HepG2 (cell line): ENCODE results near the gene MINAR2. TPM values are rescaled to one million over a fixed set of nuclear protein-coding genes. Genes with fewer than 3 reads are reported as not detected.

Source experiments
- ATAC-seq: fragments of 200-7000 bp; cut with Tn5 transposase; 3 replicates; pipeline ENCODE4 v1.9.1; 2020; ENCODE audit warnings: mild to moderate bottlenecking, moderate library complexity
- BruUV-seq: library from RNA; stranded (reverse); fragments of 400-500 nt; replicated peaks from 2 replicates; lab custom pipeline; 2021; lab: Mats Ljungman, UMichigan
- CTCF ChIA-PET: fragments of 300-600 bp; formaldehyde crosslinking; extraction: SDS; loops from one replicate; lab custom pipeline; 2021; ENCODE audit warnings: low total read pairs, inconsistent platforms, low intra/inter-chr PET ratio; lab: Yijun Ruan, JAX
- POLR2A ChIA-PET: fragments of 350-600 bp; sonication (Branson Sonifier 250); formaldehyde crosslinking; loops from one replicate; lab custom pipeline; 2020; ENCODE audit warnings: antibody characterized with exemption, inconsistent platforms; lab: Yijun Ruan, JAX
- DNase-seq: peaks from one replicate; pipeline ENCODE4 v3.0.0-alpha.2; 2015; ENCODE audit warnings: low spot score
- FAIRE-seq: peaks from 3 replicates; lab custom pipeline; 2011; peaks lifted over from hg19 to GRCh38; lab: Jason Lieb, UNC
- H2AFZ ChIP-seq: one replicate; pipeline ENCODE4 v1.6.1; 2011; ENCODE audit warnings: low read length, inconsistent platforms
- H3K27ac ChIP-seq: fragments of 300-600 bp; 3 replicates; pipeline ENCODE4 v1.8.0; 2011; ENCODE audit warnings: mixed run types, mild to moderate bottlenecking, mixed read lengths, low read length, inconsistent platforms; ENCODE audit not compliant: insufficient read depth; ENCODE audit errors: extremely low read length
- H3K27me3 ChIP-seq, 2 experiments: fragments of 200-600 bp in 1 of 2; 2 replicates in 1 of 2; 3 replicates in 1 of 2; pipeline versions ENCODE4 v1.6.0 to v1.8.0; 2011; ENCODE audit warnings: low read length in 2 of 2, mild to moderate bottlenecking in 2 of 2, moderate library complexity in 2 of 2, inconsistent platforms in 1 of 2; ENCODE audit not compliant: insufficient read depth in 2 of 2, control insufficient read depth in 1 of 2
- H3K36me3 ChIP-seq, 2 experiments: fragments of 200-600 bp in 1 of 2; replicated peaks in 1 of 2; 2 replicates in 1 of 2; 3 replicates in 1 of 2; pipeline versions ENCODE4 v1.5.1 to v1.8.0; 2011; ENCODE audit warnings: low read length in 2 of 2, inconsistent platforms in 1 of 2; ENCODE audit not compliant: insufficient read depth in 2 of 2, control insufficient read depth in 1 of 2
- H3K4me1 ChIP-seq: 2 replicates; pipeline ENCODE4 v1.5.1; 2012; ENCODE audit warnings: low read length, inconsistent platforms; ENCODE audit not compliant: insufficient read depth
- H3K4me2 ChIP-seq: 2 replicates; pipeline ENCODE4 v1.6.0; 2011; ENCODE audit warnings: low read depth, low read length, inconsistent platforms
- H3K4me3 ChIP-seq, 3 experiments: fragments of 200-600 bp in 1 of 3; sonication (generic), shearing (Covaris generic) in 1 of 3; replicated peaks in 1 of 3; 2 replicates each; pipeline ENCODE4 v1.5.1; 2011 to 2016; ENCODE audit warnings: low read length in 3 of 3, inconsistent platforms in 2 of 3, low read depth in 2 of 3, mild to moderate bottlenecking in 2 of 3, control low read depth in 1 of 3, mixed read lengths in 1 of 3; ENCODE audit not compliant: insufficient read depth in 1 of 3
- H3K79me2 ChIP-seq: one replicate; pipeline ENCODE4 v1.6.1; 2011; ENCODE audit warnings: low read length, inconsistent platforms; ENCODE audit not compliant: insufficient read depth
- H3K9ac ChIP-seq: 2 replicates; pipeline ENCODE4 v1.6.0; 2011; ENCODE audit warnings: mild to moderate bottlenecking, low read depth, low read length, inconsistent platforms; ENCODE audit not compliant: insufficient read depth
- H3K9me3 ChIP-seq: 2 replicates; pipeline ENCODE4 v1.5.1; 2012; ENCODE audit warnings: mild to moderate bottlenecking, low read length
- H4K20me1 ChIP-seq: 2 replicates; pipeline ENCODE4 v1.6.0; 2011; ENCODE audit warnings: inconsistent platforms, mild to moderate bottlenecking, low read length, moderate library complexity; ENCODE audit not compliant: insufficient read depth
- AGO2 ChIP-seq: fragments of 200-400 bp; formaldehyde crosslinking; optimal IDR thresholded peaks from 2 replicates; pipeline ENCODE3; 2017; ENCODE audit warnings: mild to moderate bottlenecking, low read depth, low read length, moderate library complexity
- GATAD2A ChIP-seq: IDR thresholded peaks from 2 replicates; pipeline ENCODE4 v1.6.1; 2016
- HMG20B ChIP-seq: conservative IDR thresholded peaks from 2 replicates; pipeline ENCODE4 v1.6.1; 2016; ENCODE audit warnings: missing genetic modification reagents, missing compliant biosample characterization
- TBL1XR1 ChIP-seq: fragments of 150-350 bp; IDR thresholded peaks from 2 replicates; pipeline ENCODE4 v1.6.1; 2014; ENCODE audit warnings: borderline replicate concordance, low read length; ENCODE audit not compliant: partially characterized antibody
- ZMYM3 ChIP-seq: sonication (generic); formaldehyde crosslinking; IDR thresholded peaks from 2 replicates; pipeline ENCODE4 v1.5.1; 2020; ENCODE audit warnings: mild to moderate bottlenecking, missing genetic modification reagents
- ZNF619 ChIP-seq: sonication (generic); formaldehyde crosslinking; IDR thresholded peaks from 2 replicates; pipeline ENCODE4 v1.4.0; 2020; ENCODE audit warnings: mild to moderate bottlenecking, missing genetic modification reagents
- WGBS: methylation state at CpG from one replicate; pipeline ENCODE4 v1.1.6; 2017; ENCODE audit warnings: low lambda C conversion rate; 5-methylcytosine and 5-hydroxymethylcytosine counted together
- in situ Hi-C: cut with HindIII; loops from 2 replicates; pipeline ENCODE4 v1.10.0; 2017; ENCODE audit warnings: low pct_unique_long_range_greater_than_20kb; ENCODE audit not compliant: extremely low pct_ligation_motif_present
- intact Hi-C: fragments of 100-400 bp; cut with micrococcal nuclease; formaldehyde crosslinking; loops from one replicate; pipeline ENCODE4 v1.10.0; 2022; ENCODE audit not compliant: unreplicated experiment
- polyA plus RNA-seq, 8 experiments: library from polyadenylated mRNA; depleted of rRNA in 3 of 8; stranded (reverse) in 7 of 8; unstranded in 1 of 8; fragments of >200 nt; fragmentation: Illumina TruSeq in 4 of 8; extraction: Trizol in 4 of 8; gene quantifications; 2 replicates each; pipeline versions ENCODE4 v1.2.1 to v1.2.3, GENCODE V29; 2011 to 2016; ENCODE audit warnings: low read depth in 4 of 8, missing spikeins in 1 of 8, mixed read lengths in 1 of 8; ENCODE audit not compliant: insufficient read depth in 1 of 8
- total RNA-seq, 5 experiments: library from RNA; depleted of rRNA; stranded (reverse); fragments of >200 nt; fragmentation: Illumina TruSeq; extraction: Trizol; gene quantifications; 2 replicates each; pipeline ENCODE4 v1.2.3, GENCODE V29; 2016; ENCODE audit warnings: low read depth in 1 of 5
- TF ChIP-seq, protein P1 (sequence below): sonication (generic); formaldehyde crosslinking; IDR thresholded peaks from 2 replicates; pipeline ENCODE4 v1.5.0; 2020; ENCODE audit warnings: mild to moderate bottlenecking, missing genetic modification reagents, borderline replicate concordance
- TF ChIP-seq, protein P2 (sequence below): sonication (generic); formaldehyde crosslinking; IDR thresholded peaks from 2 replicates; pipeline ENCODE4 v1.5.1; 2020; ENCODE audit warnings: mild to moderate bottlenecking, missing genetic modification reagents, borderline replicate concordance

Gene MINAR2
- total and polyA plus RNA-seq, 2 of the 13 experiments (the other 11 are each of a cell fraction or from before 2014, with no cell fraction given): not detected

DNA sequence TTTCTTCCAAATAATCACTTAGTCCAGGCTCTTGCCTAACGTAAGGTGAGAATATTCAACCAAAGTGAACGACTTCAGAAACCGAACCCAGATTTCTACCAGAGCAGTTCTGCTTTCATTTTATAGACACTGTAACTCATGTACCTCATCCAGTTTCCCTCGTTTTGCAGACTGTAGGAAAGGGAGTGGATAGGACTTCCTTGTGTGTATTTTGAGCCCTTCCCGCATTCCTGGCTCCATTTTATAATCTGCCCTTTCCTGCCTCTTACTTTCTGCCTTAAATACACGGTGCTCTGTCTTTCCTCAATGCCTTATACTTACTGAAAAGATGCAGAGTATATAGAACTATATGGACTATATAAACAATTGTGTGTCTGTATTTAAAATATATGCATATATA lies 20.8 kb downstream of the MINAR2 start:
- Histone ChIP-seq H2AFZ (peak overlapping the region; percentile 54), H3K9ac (no peak overlapping the region), H3K36me3 (no peaks in the 10 kb centered on the region), H3K4me1 (no peaks in the 10 kb centered on the region), H3K9me3 (no peaks in the 10 kb centered on the region), H3K27me3 (no peaks in the 10 kb centered on the region), H4K20me1 (no peaks in the 10 kb centered on the region), H3K4me3 (no peak overlapping the region), H3K4me2 (no peak overlapping the region), H3K79me2 (no peaks in the 10 kb centered on the region), H3K27ac (no peak overlapping the region)
- in situ Hi-C loops: loop anchor here (10.0 kb wide), 2 partner anchors 104 to 1554 kb away; no protein-coding TSS in a partner anchor
- DNase-seq (no peak), ATAC-seq (no peak), FAIRE-seq (no peak)
- no TSS peak for BruUV-seq
- POLR2A ChIA-PET: no interaction called here
- CTCF ChIA-PET: interaction anchor here (2.5 kb wide), 2 partner anchors 104 to 1556 kb away, joined by 11 to 28 read pairs; no protein-coding TSS in a partner anchor
- intact Hi-C loops: loop anchor here (1.0 to 5.0 kb wide), 5 partner anchors 104 to 861 kb away; partner anchors contain the start of gene ADAMTS19
- 42% methylated on average over 6 of the region's 6 CpGs for WGBS
- TF ChIP-seq GATAD2A (CRISPR knock-in tag): no peak
- TF ChIP-seq ZNF619 (CRISPR knock-in tag): no peak
- TF ChIP-seq HMG20B (CRISPR knock-in tag): no peak
- TF ChIP-seq ZMYM3 (CRISPR knock-in tag): no peak
- TF ChIP-seq, protein P1, sequence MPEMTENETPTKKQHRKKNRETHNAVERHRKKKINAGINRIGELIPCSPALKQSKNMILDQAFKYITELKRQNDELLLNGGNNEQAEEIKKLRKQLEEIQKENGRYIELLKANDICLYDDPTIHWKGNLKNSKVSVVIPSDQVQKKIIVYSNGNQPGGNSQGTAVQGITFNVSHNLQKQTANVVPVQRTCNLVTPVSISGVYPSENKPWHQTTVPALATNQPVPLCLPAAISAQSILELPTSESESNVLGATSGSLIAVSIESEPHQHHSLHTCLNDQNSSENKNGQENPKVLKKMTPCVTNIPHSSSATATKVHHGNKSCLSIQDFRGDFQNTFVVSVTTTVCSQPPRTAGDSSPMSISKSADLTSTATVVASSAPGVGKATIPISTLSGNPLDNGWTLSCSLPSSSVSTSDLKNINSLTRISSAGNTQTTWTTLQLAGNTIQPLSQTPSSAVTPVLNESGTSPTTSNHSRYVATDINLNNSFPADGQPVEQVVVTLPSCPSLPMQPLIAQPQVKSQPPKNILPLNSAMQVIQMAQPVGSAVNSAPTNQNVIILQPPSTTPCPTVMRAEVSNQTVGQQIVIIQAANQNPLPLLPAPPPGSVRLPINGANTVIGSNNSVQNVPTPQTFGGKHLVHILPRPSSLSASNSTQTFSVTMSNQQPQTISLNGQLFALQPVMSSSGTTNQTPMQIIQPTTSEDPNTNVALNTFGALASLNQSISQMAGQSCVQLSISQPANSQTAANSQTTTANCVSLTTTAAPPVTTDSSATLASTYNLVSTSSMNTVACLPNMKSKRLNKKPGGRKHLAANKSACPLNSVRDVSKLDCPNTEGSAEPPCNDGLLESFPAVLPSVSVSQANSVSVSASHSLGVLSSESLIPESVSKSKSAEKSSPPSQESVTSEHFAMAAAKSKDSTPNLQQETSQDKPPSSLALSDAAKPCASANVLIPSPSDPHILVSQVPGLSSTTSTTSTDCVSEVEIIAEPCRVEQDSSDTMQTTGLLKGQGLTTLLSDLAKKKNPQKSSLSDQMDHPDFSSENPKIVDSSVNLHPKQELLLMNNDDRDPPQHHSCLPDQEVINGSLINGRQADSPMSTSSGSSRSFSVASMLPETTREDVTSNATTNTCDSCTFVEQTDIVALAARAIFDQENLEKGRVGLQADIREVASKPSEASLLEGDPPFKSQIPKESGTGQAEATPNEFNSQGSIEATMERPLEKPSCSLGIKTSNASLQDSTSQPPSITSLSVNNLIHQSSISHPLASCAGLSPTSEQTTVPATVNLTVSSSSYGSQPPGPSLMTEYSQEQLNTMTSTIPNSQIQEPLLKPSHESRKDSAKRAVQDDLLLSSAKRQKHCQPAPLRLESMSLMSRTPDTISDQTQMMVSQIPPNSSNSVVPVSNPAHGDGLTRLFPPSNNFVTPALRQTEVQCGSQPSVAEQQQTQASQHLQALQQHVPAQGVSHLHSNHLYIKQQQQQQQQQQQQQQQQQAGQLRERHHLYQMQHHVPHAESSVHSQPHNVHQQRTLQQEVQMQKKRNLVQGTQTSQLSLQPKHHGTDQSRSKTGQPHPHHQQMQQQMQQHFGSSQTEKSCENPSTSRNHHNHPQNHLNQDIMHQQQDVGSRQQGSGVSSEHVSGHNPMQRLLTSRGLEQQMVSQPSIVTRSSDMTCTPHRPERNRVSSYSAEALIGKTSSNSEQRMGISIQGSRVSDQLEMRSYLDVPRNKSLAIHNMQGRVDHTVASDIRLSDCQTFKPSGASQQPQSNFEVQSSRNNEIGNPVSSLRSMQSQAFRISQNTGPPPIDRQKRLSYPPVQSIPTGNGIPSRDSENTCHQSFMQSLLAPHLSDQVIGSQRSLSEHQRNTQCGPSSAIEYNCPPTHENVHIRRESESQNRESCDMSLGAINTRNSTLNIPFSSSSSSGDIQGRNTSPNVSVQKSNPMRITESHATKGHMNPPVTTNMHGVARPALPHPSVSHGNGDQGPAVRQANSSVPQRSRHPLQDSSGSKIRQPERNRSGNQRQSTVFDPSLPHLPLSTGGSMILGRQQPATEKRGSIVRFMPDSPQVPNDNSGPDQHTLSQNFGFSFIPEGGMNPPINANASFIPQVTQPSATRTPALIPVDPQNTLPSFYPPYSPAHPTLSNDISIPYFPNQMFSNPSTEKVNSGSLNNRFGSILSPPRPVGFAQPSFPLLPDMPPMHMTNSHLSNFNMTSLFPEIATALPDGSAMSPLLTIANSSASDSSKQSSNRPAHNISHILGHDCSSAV (CRISPR knock-in tag): no peak
- no peak for TF ChIP-seq TBL1XR1
- TF ChIP-seq AGO2: no peak
- TF ChIP-seq, protein P2, sequence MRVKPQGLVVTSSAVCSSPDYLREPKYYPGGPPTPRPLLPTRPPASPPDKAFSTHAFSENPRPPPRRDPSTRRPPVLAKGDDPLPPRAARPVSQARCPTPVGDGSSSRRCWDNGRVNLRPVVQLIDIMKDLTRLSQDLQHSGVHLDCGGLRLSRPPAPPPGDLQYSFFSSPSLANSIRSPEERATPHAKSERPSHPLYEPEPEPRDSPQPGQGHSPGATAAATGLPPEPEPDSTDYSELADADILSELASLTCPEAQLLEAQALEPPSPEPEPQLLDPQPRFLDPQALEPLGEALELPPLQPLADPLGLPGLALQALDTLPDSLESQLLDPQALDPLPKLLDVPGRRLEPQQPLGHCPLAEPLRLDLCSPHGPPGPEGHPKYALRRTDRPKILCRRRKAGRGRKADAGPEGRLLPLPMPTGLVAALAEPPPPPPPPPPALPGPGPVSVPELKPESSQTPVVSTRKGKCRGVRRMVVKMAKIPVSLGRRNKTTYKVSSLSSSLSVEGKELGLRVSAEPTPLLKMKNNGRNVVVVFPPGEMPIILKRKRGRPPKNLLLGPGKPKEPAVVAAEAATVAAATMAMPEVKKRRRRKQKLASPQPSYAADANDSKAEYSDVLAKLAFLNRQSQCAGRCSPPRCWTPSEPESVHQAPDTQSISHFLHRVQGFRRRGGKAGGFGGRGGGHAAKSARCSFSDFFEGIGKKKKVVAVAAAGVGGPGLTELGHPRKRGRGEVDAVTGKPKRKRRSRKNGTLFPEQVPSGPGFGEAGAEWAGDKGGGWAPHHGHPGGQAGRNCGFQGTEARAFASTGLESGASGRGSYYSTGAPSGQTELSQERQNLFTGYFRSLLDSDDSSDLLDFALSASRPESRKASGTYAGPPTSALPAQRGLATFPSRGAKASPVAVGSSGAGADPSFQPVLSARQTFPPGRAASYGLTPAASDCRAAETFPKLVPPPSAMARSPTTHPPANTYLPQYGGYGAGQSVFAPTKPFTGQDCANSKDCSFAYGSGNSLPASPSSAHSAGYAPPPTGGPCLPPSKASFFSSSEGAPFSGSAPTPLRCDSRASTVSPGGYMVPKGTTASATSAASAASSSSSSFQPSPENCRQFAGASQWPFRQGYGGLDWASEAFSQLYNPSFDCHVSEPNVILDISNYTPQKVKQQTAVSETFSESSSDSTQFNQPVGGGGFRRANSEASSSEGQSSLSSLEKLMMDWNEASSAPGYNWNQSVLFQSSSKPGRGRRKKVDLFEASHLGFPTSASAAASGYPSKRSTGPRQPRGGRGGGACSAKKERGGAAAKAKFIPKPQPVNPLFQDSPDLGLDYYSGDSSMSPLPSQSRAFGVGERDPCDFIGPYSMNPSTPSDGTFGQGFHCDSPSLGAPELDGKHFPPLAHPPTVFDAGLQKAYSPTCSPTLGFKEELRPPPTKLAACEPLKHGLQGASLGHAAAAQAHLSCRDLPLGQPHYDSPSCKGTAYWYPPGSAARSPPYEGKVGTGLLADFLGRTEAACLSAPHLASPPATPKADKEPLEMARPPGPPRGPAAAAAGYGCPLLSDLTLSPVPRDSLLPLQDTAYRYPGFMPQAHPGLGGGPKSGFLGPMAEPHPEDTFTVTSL: no peak
